Astrocyte (in vitro differentiated cells and primary cell): Measurements from ENCODE around the gene BRF1.

Experiments
- EZH2 ChIP-seq: IDR thresholded peaks from 2 replicates; pipeline ENCODE4 v1.6.1; 2012; ENCODE audit warnings: mild to moderate bottlenecking, low read length, inconsistent platforms; ENCODE audit not compliant: insufficient read depth
- TF ChIP-seq, protein P1 (sequence below): IDR thresholded peaks from 2 replicates; pipeline ENCODE4 v1.5.1; 2011; ENCODE audit warnings: low read depth, mild to moderate bottlenecking, inconsistent platforms, low read length, moderate library complexity; ENCODE audit not compliant: insufficient read depth

DNA sequence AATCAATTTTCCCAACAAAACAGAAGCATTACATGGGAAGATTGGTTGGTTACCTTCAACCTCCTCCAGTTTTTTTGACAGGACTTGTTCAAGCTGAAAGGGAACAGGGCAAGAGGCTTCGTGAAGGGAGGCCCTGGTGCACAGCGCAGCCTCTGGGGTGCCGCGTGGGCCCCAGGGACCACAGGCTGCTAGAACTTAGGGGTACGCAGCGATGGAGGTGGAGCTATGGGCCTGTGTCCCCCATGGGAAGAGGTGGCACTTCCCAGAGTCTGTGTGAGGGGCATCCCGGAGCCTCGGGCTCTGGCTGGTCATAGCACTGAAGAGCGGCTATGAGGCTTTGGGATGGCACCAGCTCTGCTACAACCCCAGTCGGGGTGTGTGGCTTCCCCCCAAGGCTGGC lies 74.6 kb downstream of the BRF1 start:
- TF ChIP-seq, protein P1, sequence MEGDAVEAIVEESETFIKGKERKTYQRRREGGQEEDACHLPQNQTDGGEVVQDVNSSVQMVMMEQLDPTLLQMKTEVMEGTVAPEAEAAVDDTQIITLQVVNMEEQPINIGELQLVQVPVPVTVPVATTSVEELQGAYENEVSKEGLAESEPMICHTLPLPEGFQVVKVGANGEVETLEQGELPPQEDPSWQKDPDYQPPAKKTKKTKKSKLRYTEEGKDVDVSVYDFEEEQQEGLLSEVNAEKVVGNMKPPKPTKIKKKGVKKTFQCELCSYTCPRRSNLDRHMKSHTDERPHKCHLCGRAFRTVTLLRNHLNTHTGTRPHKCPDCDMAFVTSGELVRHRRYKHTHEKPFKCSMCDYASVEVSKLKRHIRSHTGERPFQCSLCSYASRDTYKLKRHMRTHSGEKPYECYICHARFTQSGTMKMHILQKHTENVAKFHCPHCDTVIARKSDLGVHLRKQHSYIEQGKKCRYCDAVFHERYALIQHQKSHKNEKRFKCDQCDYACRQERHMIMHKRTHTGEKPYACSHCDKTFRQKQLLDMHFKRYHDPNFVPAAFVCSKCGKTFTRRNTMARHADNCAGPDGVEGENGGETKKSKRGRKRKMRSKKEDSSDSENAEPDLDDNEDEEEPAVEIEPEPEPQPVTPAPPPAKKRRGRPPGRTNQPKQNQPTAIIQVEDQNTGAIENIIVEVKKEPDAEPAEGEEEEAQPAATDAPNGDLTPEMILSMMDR, result no peak
- no peak for TF ChIP-seq EZH2
